SK-N-SH (cell line): ENCODE results near the gene ASIC4.

Experiments
- CTCF ChIP-seq: fragments of 200-600 bp; sonication (generic); IDR thresholded peaks from 2 replicates; pipeline ENCODE4 v1.6.1; 2017; ENCODE audit warnings: antibody characterized with exemption, mild to moderate bottlenecking, moderate library complexity
- EP300 ChIP-seq, 2 experiments: IDR thresholded peaks; 2 replicates each; pipeline versions ENCODE4 v1.4.0 to v1.6.1; 2012; ENCODE audit warnings: borderline replicate concordance in 1 of 2, low read depth in 1 of 2, low read length in 1 of 2
- EZH2phosphoT487 ChIP-seq: fragments of 200-600 bp; sonication (generic); IDR thresholded peaks from 2 replicates; pipeline ENCODE4 v1.6.1; 2017; ENCODE audit warnings: low read depth, mixed run types, mild to moderate bottlenecking, antibody characterized with exemption, moderate library complexity, borderline replicate concordance
- NRF1 ChIP-seq: IDR thresholded peaks from 2 replicates; pipeline ENCODE4 v1.6.1; 2012; ENCODE audit warnings: low read depth, mild to moderate bottlenecking, low read length
- POLR2AphosphoS5 ChIP-seq: IDR thresholded peaks from 2 replicates; pipeline ENCODE4 v1.6.1; 2012; ENCODE audit warnings: low read depth, low read length
- SIN3A ChIP-seq: IDR thresholded peaks from 2 replicates; pipeline ENCODE4 v1.6.1; 2012; ENCODE audit warnings: low read depth, mild to moderate bottlenecking, low read length, moderate library complexity, borderline replicate concordance
- TCF12 ChIP-seq: IDR thresholded peaks from 2 replicates; pipeline ENCODE4 v1.4.0; 2012
- YY1 ChIP-seq: IDR thresholded peaks from 2 replicates; pipeline ENCODE4 v1.4.0; 2012; ENCODE audit warnings: low read depth, mild to moderate bottlenecking
- ZBTB33 ChIP-seq: IDR thresholded peaks from 2 replicates; pipeline ENCODE4 v1.4.0; 2012; ENCODE audit warnings: low read depth, borderline replicate concordance

- TF ChIP-seq POLR2AphosphoS5 (no peak), CTCF (no peak), EP300 (IDR thresholded peaks at IDR 0.05; ENCODE audit: borderline replicate concordance in 1 of 2, low read depth in 1 of 2, low read length in 1 of 2) (peak in 1 of 2 experiments; percentile 91; a peak in 2 of 4 replicates), NRF1 (no peak), EZH2phosphoT487 (no peak), ZBTB33 (no peak), TCF12 (no peak), SIN3A (no peak), YY1 (no peak)
Measured at GRCh38 chr2:219525533-219526232, 11.4 kb downstream of the ASIC4 start.
